ENCODE results near the gene EIPR1.

DNA sequence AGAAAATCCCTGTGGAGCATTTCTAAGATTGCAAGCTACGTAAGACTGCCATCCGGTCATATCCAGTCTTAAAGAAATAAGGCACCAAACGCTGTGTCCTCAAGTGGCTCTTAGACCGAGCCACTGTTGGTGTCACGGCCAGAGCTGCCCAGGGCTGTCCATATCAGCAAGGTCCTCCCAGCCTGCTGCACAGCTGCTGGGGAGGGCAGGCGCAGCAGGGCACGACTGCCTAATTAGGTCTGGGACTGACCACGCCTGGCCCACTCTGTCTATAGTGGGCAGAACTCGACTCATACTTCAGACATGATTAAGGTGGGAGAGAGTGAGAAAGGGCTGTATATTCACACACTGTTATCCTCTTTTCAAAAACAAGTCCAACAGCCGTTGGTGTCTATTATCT is 39.3 kb downstream of the EIPR1 start:
- TF ChIP-seq, protein P1, sequence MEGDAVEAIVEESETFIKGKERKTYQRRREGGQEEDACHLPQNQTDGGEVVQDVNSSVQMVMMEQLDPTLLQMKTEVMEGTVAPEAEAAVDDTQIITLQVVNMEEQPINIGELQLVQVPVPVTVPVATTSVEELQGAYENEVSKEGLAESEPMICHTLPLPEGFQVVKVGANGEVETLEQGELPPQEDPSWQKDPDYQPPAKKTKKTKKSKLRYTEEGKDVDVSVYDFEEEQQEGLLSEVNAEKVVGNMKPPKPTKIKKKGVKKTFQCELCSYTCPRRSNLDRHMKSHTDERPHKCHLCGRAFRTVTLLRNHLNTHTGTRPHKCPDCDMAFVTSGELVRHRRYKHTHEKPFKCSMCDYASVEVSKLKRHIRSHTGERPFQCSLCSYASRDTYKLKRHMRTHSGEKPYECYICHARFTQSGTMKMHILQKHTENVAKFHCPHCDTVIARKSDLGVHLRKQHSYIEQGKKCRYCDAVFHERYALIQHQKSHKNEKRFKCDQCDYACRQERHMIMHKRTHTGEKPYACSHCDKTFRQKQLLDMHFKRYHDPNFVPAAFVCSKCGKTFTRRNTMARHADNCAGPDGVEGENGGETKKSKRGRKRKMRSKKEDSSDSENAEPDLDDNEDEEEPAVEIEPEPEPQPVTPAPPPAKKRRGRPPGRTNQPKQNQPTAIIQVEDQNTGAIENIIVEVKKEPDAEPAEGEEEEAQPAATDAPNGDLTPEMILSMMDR (IDR thresholded peaks at IDR 0.05): no peak
- TF ChIP-seq POLR2A (IDR thresholded peaks at IDR 0.05): no peak
